ENCODE data around the gene RPS18.

Gene RPS18

DNA sequence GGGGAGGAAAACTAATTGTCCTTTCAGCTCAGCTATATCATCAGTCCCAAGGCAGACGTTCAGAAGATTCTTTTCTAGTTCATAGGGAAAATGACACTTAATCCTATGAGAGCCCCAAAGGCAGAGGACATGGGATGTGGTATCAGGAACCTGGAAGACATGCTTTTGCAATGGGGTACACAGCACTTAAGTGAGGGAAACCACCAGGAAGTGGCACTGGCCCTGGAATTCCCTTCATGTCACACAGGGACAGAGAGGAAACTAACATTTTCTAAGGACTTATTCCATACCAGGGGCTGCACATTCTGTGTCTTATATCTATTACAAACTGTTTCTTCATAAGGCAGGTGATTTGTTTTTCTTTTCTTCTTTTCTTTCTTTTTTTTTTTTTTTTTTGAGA is 28.4 kb upstream of the RPS18 start:
- no peak for DNase-seq (ENCODE audit: low read depth in 2 of 2)
- H3K4me3 ChIP-seq (replicated peaks in 1 of 2; ENCODE audit: low read depth in 2 of 2, low read length in 2 of 2): no peak overlapping the region
- TF ChIP-seq, protein P1, sequence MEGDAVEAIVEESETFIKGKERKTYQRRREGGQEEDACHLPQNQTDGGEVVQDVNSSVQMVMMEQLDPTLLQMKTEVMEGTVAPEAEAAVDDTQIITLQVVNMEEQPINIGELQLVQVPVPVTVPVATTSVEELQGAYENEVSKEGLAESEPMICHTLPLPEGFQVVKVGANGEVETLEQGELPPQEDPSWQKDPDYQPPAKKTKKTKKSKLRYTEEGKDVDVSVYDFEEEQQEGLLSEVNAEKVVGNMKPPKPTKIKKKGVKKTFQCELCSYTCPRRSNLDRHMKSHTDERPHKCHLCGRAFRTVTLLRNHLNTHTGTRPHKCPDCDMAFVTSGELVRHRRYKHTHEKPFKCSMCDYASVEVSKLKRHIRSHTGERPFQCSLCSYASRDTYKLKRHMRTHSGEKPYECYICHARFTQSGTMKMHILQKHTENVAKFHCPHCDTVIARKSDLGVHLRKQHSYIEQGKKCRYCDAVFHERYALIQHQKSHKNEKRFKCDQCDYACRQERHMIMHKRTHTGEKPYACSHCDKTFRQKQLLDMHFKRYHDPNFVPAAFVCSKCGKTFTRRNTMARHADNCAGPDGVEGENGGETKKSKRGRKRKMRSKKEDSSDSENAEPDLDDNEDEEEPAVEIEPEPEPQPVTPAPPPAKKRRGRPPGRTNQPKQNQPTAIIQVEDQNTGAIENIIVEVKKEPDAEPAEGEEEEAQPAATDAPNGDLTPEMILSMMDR (IDR thresholded peaks at IDR 0.05; ENCODE audit: low read depth, low read length): no peak

DNA sequence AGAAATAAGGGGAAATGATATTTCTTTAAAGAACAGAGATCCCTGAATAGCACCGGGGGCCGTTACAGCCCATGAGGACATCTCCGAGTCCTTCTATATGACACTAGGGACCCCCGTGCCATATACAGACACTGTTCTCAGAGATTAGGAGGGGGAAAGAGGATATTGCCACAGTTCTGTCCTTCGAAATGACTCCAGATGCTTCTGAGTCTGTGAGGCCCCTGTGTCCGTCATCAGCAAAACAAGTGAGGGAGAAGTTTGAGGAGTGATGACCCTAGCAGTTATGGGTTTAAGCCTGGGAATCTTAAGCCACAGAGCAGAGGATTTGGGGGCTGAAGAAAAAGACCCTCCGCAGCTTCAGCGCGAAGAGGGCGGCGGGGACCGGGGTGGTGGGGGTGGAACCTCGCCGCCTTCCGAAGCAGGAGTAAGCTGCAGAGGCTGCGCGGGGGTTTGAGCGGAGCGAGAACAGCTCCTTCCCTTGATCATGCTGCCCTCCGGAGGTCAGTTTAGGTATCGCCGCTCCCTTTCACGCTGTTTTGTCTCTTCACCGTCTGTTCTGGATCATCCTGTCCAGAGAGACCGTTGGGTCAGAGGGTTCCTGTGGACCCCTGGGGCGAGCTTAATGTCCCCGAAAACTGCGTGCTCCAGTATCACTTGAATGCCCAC is 23.8 kb upstream of the RPS18 start:
- DNase-seq (ENCODE audit: low read depth in 2 of 2): peak; percentile 90
- H3K4me3 ChIP-seq (replicated peaks in 1 of 2; ENCODE audit: low read depth in 2 of 2, low read length in 2 of 2): peak overlapping the region; percentile 49 to 57
- TF ChIP-seq, protein P1 (IDR thresholded peaks at IDR 0.05; ENCODE audit: low read depth, low read length): peak; percentile 93

DNA sequence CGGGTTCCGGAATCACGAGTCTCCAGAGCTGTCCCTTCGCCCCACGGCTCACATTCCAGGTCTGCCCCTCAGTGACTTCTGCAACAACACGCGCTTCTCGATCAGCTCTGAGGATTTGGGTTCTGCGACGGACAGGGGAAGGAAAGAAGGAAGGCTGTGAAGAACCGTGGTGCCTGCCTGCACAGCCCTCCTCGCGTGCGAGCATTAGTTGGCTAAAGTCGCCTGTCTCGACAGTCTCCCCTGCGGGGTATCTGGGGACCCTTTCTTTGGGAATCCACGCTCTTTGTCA is 23.3 kb upstream of the RPS18 start:
- peak overlapping the region; percentile 49 to 57 for H3K4me3 ChIP-seq (replicated peaks in 1 of 2; ENCODE audit: low read depth in 2 of 2, low read length in 2 of 2)
- TF ChIP-seq, protein P1 (IDR thresholded peaks at IDR 0.05; ENCODE audit: low read depth, low read length): no peak
- peak; percentile 64 to 72 for DNase-seq (ENCODE audit: low read depth in 2 of 2)

DNA sequence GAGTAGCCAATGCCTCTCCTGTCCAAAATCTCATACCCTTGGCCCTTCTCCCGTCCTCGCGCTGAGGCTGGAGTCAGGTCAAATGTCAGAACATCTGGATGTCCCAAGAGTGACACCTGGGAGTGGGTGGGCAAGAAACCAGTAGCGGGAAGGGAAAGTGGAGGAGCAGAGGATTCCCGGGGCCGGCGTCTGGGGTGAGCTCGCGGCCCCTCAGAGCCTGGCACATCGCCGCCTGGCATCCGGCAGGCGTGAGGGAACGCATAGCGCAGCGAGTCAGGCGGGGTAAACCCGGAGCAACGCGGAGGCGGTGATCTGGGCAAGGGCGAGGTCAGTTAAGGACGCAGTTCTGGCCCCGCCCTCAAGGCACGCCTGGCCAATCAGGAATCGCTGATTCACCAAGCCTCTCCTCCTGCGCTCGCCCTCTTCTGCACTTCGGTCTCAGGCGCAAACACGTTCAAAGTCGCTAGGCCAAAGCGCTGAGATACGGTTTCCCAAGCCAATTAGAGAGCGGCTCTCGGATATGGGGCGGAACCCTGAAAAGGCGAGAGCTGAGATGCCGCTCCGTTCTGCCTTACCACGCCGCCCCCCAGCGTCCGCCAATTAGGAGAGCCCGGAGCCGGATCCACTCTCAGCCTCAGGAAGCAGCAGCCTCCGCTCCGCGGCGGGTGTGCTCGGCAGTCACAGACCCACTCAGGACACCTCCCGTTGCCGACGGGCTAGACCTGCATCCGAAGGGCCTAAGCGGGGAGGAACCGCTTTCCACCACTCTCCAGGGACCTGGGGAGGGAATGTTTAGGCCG is 22.7 kb upstream of the RPS18 start:
- peak; percentile 100 for DNase-seq (ENCODE audit: low read depth in 2 of 2)
- TF ChIP-seq, protein P1 (IDR thresholded peaks at IDR 0.05; ENCODE audit: low read depth, low read length): no peak
- H3K4me3 ChIP-seq (replicated peaks in 1 of 2; ENCODE audit: low read depth in 2 of 2, low read length in 2 of 2): peak overlapping the region; percentile 57 to 72

DNA sequence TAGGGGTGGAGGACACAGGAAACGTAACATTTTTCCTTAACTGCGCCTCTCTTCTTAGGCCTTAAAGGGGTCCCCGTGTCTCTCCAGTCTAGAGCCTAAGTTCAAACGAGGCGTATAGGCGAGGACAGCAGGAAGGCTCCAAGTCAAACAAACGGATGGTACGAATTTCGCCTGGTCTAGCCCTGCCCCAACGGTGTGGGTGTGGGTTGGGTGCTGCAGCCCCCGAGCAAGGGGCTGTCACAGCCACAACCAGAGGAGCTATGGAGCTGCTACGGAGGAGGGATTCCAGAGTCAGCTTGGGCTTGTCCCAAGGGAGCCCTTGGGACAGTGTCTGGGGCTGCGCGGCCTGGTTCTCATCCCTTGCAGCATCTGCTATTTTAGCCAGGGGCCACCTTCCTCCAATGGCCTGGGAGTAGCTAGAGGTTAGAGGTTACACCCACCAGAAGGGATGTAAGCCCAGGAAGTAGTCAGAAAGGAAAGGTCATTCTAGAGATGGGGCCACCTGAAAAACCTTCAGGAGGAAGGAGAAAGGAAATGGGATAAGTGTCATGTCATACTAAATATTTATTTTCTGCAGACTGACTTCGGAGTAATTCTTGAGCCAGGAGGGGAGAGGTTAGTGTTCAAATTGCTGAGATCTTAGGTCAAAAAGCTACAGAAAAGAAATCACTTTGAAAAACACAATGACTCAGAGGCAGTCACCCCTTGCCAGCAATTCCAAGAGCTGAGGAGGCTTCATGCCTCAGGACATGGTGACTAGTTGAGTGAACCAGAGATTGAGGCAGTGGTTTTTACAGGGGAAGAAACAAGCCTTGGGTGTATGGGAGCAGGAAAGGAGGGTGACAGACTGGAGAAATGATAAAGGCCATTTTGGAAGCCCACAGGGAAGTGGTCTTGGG is 21.9 kb upstream of the RPS18 start:
- H3K4me3 ChIP-seq (replicated peaks in 1 of 2; ENCODE audit: low read depth in 2 of 2, low read length in 2 of 2): peak overlapping the region; percentile 57 to 72
- TF ChIP-seq, protein P1 (IDR thresholded peaks at IDR 0.05; ENCODE audit: low read depth, low read length): no peak
- DNase-seq (ENCODE audit: low read depth in 2 of 2): peak; percentile 69 to 88

DNA sequence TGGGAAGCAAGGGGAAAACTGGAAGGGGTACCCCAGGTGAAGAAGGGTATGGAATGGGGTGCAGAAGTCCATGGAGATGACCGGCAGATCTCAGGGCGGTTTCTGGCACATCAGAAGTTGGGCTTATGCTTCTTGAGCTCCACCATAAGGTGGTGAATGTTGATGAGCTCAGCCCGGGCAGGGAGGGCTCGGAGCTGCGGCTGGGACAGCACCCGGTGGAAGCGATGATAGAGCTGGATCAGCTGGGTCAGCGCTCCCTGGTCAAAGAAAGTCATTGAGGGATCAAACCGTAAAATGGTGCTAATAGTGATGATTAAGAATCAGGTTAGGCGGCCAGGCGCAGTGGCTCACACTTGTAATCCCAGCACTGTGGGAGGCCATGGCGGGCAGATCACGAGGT is 21.1 kb upstream of the RPS18 start:
- H3K4me3 ChIP-seq (replicated peaks in 1 of 2; ENCODE audit: low read depth in 2 of 2, low read length in 2 of 2): peak overlapping the region in 1 of 2 donors; percentile 2
- TF ChIP-seq, protein P1 (IDR thresholded peaks at IDR 0.05; ENCODE audit: low read depth, low read length): no peak
- DNase-seq (ENCODE audit: low read depth in 2 of 2): no peak

Data from cardiac fibroblast (primary cell).